ENCODE results near the gene COLGALT1. TPM values are rescaled to one million over a fixed set of nuclear protein-coding genes. Genes with fewer than 3 reads are reported as not detected.

The COLGALT1 gene
- total and polyA plus RNA-seq, 2 experiments from 2014 or later: 18.2 to 63.4 TPM

DNA sequence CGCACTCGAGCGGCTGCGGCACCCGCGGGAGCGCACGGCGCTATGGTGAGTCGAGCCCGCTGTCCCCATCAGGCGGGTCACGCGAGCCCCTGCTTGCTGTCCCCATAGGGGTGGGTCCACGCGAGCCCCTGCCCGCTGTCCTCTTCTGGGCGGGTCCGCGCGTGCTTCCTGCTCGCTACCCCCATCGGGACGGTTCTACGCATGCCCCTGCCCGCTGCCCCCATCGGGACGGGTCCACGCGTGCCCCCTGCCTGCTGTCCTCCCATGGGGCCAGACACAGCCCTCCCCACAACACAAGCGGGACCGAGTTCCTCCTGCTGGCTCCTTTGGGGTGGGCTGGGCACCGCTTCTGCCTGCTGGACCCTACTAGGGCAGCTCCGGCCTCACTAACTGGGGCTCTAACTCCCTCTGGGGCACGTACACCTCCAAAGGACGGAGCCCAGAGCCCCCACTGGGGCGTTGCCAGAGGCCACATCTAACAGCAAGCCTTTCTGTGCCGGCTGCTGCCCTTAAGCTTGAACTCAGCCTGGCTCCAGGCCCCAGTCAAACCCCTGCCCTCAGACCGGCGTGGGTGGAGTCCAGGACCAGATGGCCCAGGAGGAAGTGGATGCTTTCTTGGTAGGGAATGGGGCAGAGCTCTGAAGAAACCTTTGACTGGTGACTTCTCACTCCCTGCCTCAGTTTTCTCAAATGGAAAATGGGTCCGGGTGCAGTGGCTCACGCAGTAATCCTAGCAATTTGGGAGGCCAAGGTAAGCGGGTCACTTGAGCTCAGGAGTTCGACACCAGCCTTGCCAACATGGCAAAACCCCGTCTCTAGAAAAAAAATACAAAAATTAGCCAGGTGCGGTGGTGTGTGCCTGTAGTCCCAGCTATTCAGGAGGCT is 722 bp downstream of the COLGALT1 start:
- TF ChIP-seq EZH2 (IDR thresholded peaks at IDR 0.05; ENCODE audit: low read depth, unreplicated experiment): no peak
- peaks cover 12% of the 10 kb centered on the region for H3K36me3 Mint-ChIP-seq (ENCODE audit: low read depth)
- H3K27ac ChIP-seq (ENCODE audit: low read depth): no peak overlapping the region
- H3K27me3 Mint-ChIP-seq (ENCODE audit: insufficient read depth, low read depth, poor library complexity): peaks cover 5% of the 10 kb centered on the region
- H3K36me3 ChIP-seq (ENCODE audit: insufficient read depth): no peaks in the 10 kb centered on the region
- no peaks in the 10 kb centered on the region for H3K79me2 ChIP-seq (replicated peaks; ENCODE audit: insufficient read depth)
- peaks cover 13% of the 10 kb centered on the region; the same call in 1 of the 2 replicates for H3F3A ChIP-seq (replicated peaks; ENCODE audit: low read depth)
- no peaks in the 10 kb centered on the region; the same call in 1 of the 2 replicates for H4K20me1 ChIP-seq (replicated peaks; ENCODE audit: insufficient read depth)
- H3K4me3 Mint-ChIP-seq: peak overlapping the region; percentile 78
- H3K27ac Mint-ChIP-seq: no peak overlapping the region
- no peaks in the 10 kb centered on the region for H3K9me2 ChIP-seq (ENCODE audit: insufficient read depth)
- peak overlapping the region; percentile 88 for H3K4me2 ChIP-seq
- peak; percentile 81 for ATAC-seq
- DNase-seq (ENCODE audit: low spot score): peak; percentile 81
- 0 out of 2 replicates have a peak, but pooled peaks cover 3% of the 10 kb centered on the region for H3K4me1 ChIP-seq (ENCODE audit: insufficient read depth)
- peaks cover 8% of the 10 kb centered on the region; the same call in 2 of the 3 replicates for H3K4me1 Mint-ChIP-seq
- peak overlapping the region; percentile 72; the same call in 1 of the 2 replicates for H2AFZ ChIP-seq
- H3K9me3 Mint-ChIP-seq: no peaks in the 10 kb centered on the region
- peaks cover 4% of the 10 kb centered on the region; the same call in 1 of the 2 replicates for H3K27me3 ChIP-seq (ENCODE audit: insufficient read depth)
- H3K4me3 ChIP-seq: peak overlapping the region; percentile 77

- no peaks in the 10 kb centered on the region; the same call in 1 of the 2 replicates for H4K20me1 ChIP-seq (replicated peaks; ENCODE audit: insufficient read depth)
- no peaks in the 10 kb centered on the region for H3K36me3 ChIP-seq (ENCODE audit: insufficient read depth)
- DNase-seq (ENCODE audit: low spot score): no peak
- no peak for ATAC-seq
- H3F3A ChIP-seq (replicated peaks; ENCODE audit: low read depth): peaks cover 13% of the 10 kb centered on the region; the same call in 1 of the 2 replicates
- H3K27ac ChIP-seq (ENCODE audit: low read depth): no peak overlapping the region
- no peak overlapping the region for H3K27ac Mint-ChIP-seq
- H3K9me3 Mint-ChIP-seq: no peaks in the 10 kb centered on the region
- H3K4me3 Mint-ChIP-seq: peak overlapping the region; percentile 78; the same call in 2 of the 3 replicates
- H3K27me3 Mint-ChIP-seq (ENCODE audit: insufficient read depth, low read depth, poor library complexity): peaks cover 5% of the 10 kb centered on the region
- 0 out of 2 replicates have a peak, but pooled peaks cover 3% of the 10 kb centered on the region for H3K4me1 ChIP-seq (ENCODE audit: insufficient read depth)
- H3K79me2 ChIP-seq (replicated peaks; ENCODE audit: insufficient read depth): no peaks in the 10 kb centered on the region
- peaks cover 8% of the 10 kb centered on the region; the same call in 2 of the 3 replicates for H3K4me1 Mint-ChIP-seq
- H3K27me3 ChIP-seq (ENCODE audit: insufficient read depth): peaks cover 4% of the 10 kb centered on the region; the same call in 1 of the 2 replicates
- H2AFZ ChIP-seq: no peak overlapping the region
- TF ChIP-seq JUNB (IDR thresholded peaks at IDR 0.05; ENCODE audit: unreplicated experiment): no peak
- TF ChIP-seq POLR2AphosphoS5 (IDR thresholded peaks at IDR 0.05; ENCODE audit: low read depth): no peak
- TF ChIP-seq EZH2phosphoT487 (IDR thresholded peaks at IDR 0.05; ENCODE audit: unreplicated experiment): no peak
- TF ChIP-seq ETS1 (IDR thresholded peaks at IDR 0.05): no peak
- no peaks in the 10 kb centered on the region for H3K9me2 ChIP-seq (ENCODE audit: insufficient read depth)
- no peak overlapping the region for H3K4me3 ChIP-seq
- H3K4me2 ChIP-seq: no peak overlapping the region
- H3K36me3 Mint-ChIP-seq (ENCODE audit: low read depth): peaks cover 16% of the 10 kb centered on the region
These were observed 1.5 kb downstream of the COLGALT1 start for GRCh38 chr19:17556995-17557394.

- H3K4me1 Mint-ChIP-seq: peaks cover 8% of the 10 kb centered on the region; the same call in 2 of the 3 replicates
- no peak overlapping the region for H3K4me3 Mint-ChIP-seq
- no peak overlapping the region for H2AFZ ChIP-seq
- no peak overlapping the region for H3K27ac ChIP-seq (ENCODE audit: low read depth)
- peaks cover 13% of the 10 kb centered on the region; the same call in 1 of the 2 replicates for H3F3A ChIP-seq (replicated peaks; ENCODE audit: low read depth)
- H3K9me3 Mint-ChIP-seq: no peaks in the 10 kb centered on the region
- no peaks in the 10 kb centered on the region for H3K79me2 ChIP-seq (replicated peaks; ENCODE audit: insufficient read depth)
- no peak overlapping the region for H3K27ac Mint-ChIP-seq
- peaks cover 18% of the 10 kb centered on the region for H3K36me3 Mint-ChIP-seq (ENCODE audit: low read depth)
- no peak overlapping the region for H3K4me2 ChIP-seq
- H3K4me1 ChIP-seq (ENCODE audit: insufficient read depth): 0 out of 2 replicates have a peak, but pooled peaks cover 3% of the 10 kb centered on the region
- ATAC-seq: no peak
- H3K27me3 Mint-ChIP-seq (ENCODE audit: insufficient read depth, low read depth, poor library complexity): peaks cover 5% of the 10 kb centered on the region
- H3K4me3 ChIP-seq: no peak overlapping the region
- H4K20me1 ChIP-seq (replicated peaks; ENCODE audit: insufficient read depth): no peaks in the 10 kb centered on the region; the same call in 1 of the 2 replicates
- no peaks in the 10 kb centered on the region for H3K36me3 ChIP-seq (ENCODE audit: insufficient read depth)
- no peaks in the 10 kb centered on the region for H3K9me2 ChIP-seq (ENCODE audit: insufficient read depth)
- H3K27me3 ChIP-seq (ENCODE audit: insufficient read depth): peaks cover 4% of the 10 kb centered on the region; the same call in 1 of the 2 replicates
- no peak for DNase-seq (ENCODE audit: low spot score)
- TF ChIP-seq JUNB (IDR thresholded peaks at IDR 0.05; ENCODE audit: unreplicated experiment) (no peak), ETS1 (IDR thresholded peaks at IDR 0.05) (no peak), STAT1 (IDR thresholded peaks at IDR 0.05; ENCODE audit: unreplicated experiment) (no peak), POLR2AphosphoS5 (IDR thresholded peaks at IDR 0.05; ENCODE audit: low read depth) (no peak), ZNF114 (CRISPR knock-in tag; IDR thresholded peaks at IDR 0.05) (no peak)
- TF ChIP-seq, protein P1, sequence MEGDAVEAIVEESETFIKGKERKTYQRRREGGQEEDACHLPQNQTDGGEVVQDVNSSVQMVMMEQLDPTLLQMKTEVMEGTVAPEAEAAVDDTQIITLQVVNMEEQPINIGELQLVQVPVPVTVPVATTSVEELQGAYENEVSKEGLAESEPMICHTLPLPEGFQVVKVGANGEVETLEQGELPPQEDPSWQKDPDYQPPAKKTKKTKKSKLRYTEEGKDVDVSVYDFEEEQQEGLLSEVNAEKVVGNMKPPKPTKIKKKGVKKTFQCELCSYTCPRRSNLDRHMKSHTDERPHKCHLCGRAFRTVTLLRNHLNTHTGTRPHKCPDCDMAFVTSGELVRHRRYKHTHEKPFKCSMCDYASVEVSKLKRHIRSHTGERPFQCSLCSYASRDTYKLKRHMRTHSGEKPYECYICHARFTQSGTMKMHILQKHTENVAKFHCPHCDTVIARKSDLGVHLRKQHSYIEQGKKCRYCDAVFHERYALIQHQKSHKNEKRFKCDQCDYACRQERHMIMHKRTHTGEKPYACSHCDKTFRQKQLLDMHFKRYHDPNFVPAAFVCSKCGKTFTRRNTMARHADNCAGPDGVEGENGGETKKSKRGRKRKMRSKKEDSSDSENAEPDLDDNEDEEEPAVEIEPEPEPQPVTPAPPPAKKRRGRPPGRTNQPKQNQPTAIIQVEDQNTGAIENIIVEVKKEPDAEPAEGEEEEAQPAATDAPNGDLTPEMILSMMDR (conservative IDR thresholded peaks at IDR 0.05; ENCODE audit: low read depth in 2 of 2): no peak
- TF ChIP-seq, protein P2, sequence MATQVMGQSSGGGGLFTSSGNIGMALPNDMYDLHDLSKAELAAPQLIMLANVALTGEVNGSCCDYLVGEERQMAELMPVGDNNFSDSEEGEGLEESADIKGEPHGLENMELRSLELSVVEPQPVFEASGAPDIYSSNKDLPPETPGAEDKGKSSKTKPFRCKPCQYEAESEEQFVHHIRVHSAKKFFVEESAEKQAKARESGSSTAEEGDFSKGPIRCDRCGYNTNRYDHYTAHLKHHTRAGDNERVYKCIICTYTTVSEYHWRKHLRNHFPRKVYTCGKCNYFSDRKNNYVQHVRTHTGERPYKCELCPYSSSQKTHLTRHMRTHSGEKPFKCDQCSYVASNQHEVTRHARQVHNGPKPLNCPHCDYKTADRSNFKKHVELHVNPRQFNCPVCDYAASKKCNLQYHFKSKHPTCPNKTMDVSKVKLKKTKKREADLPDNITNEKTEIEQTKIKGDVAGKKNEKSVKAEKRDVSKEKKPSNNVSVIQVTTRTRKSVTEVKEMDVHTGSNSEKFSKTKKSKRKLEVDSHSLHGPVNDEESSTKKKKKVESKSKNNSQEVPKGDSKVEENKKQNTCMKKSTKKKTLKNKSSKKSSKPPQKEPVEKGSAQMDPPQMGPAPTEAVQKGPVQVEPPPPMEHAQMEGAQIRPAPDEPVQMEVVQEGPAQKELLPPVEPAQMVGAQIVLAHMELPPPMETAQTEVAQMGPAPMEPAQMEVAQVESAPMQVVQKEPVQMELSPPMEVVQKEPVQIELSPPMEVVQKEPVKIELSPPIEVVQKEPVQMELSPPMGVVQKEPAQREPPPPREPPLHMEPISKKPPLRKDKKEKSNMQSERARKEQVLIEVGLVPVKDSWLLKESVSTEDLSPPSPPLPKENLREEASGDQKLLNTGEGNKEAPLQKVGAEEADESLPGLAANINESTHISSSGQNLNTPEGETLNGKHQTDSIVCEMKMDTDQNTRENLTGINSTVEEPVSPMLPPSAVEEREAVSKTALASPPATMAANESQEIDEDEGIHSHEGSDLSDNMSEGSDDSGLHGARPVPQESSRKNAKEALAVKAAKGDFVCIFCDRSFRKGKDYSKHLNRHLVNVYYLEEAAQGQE (IDR thresholded peaks at IDR 0.05; ENCODE audit: unreplicated experiment): no peak
These were observed 2.0 kb downstream of the COLGALT1 start for GRCh38 chr19:17557466-17557865.
